Hepatocyte (in vitro differentiated cells): Measurements from ENCODE around the gene MYOZ2. TPM values are rescaled to one million over a fixed set of nuclear protein-coding genes. Genes with fewer than 3 reads are reported as not detected.

Experiments
- DNase-seq: peaks from one replicate; pipeline ENCODE4 v3.0.0-alpha.2; 2016; ENCODE audit warnings: low spot score
- H2AFZ ChIP-seq: fragments of 200-600 bp; sonication (generic); 2 replicates; pipeline ENCODE4 v1.6.0; 2016; ENCODE audit warnings: antibody characterized with exemption, mild to moderate bottlenecking
- H3K27ac ChIP-seq: fragments of 200-600 bp; sonication (generic); 2 replicates; pipeline ENCODE4 v1.5.1; 2016; ENCODE audit warnings: mild to moderate bottlenecking
- H3K27me3 ChIP-seq: fragments of 200-600 bp; sonication (generic); 2 replicates; pipeline ENCODE4 v1.6.1; 2016
- H3K36me3 ChIP-seq: fragments of 200-600 bp; sonication (generic); replicated peaks from 2 replicates; pipeline ENCODE4 v1.5.1; 2016; ENCODE audit warnings: low read depth; ENCODE audit not compliant: insufficient read depth
- H3K4me1 ChIP-seq: fragments of 200-600 bp; sonication (generic); 2 replicates; pipeline ENCODE4 v1.5.1; 2016; ENCODE audit warnings: mild to moderate bottlenecking, moderate library complexity; ENCODE audit not compliant: insufficient read depth
- H3K4me2 ChIP-seq: fragments of 200-600 bp; sonication (generic); 2 replicates; pipeline ENCODE4 v1.6.0; 2016
- H3K4me3 ChIP-seq: fragments of 200-600 bp; sonication (generic); 2 replicates; pipeline ENCODE4 v1.5.1; 2016; ENCODE audit warnings: mild to moderate bottlenecking
- H3K79me2 ChIP-seq: fragments of 200-600 bp; sonication (generic); 2 replicates; pipeline ENCODE4 v1.6.0; 2017; ENCODE audit warnings: mild to moderate bottlenecking
- H3K9me2 ChIP-seq: fragments of 200-600 bp; sonication (generic); replicated peaks from 2 replicates; pipeline ENCODE4 v1.6.0; 2017; ENCODE audit warnings: mild to moderate bottlenecking; ENCODE audit not compliant: insufficient read depth
- H3K9me3 ChIP-seq: fragments of 200-600 bp; sonication (generic); 2 replicates; pipeline ENCODE4 v1.5.1; 2016; ENCODE audit warnings: low read depth, mild to moderate bottlenecking
- H4K20me1 ChIP-seq: fragments of 200-600 bp; sonication (generic); 2 replicates; pipeline ENCODE4 v1.6.0; 2016; ENCODE audit warnings: mild to moderate bottlenecking; ENCODE audit not compliant: insufficient read depth, poor library complexity, severe bottlenecking
- EZH2 ChIP-seq: fragments of 200-600 bp; sonication (generic); IDR thresholded peaks from 2 replicates; pipeline ENCODE4 v1.6.1; 2016; ENCODE audit warnings: antibody characterized with exemption, mild to moderate bottlenecking, borderline replicate concordance
- EZH2phosphoT487 ChIP-seq: fragments of 200-600 bp; sonication (generic); IDR thresholded peaks from one replicate; pipeline ENCODE4 v1.6.1; 2018; ENCODE audit warnings: antibody characterized with exemption, mild to moderate bottlenecking, low read depth, moderate library complexity; ENCODE audit not compliant: unreplicated experiment, severe bottlenecking
- WGBS: methylation state at CpG from one replicate; pipeline ENCODE4 v1.1.6; 2016; ENCODE audit warnings: low lambda C conversion rate; ENCODE audit errors: missing lambda C conversion rate; 5-methylcytosine and 5-hydroxymethylcytosine counted together
- polyA plus RNA-seq: library from polyadenylated mRNA; unstranded; fragments of >200 nt; fragmentation: Nextera tagmentation; extraction: Ambion mirVana; gene quantifications from 2 replicates; pipeline ENCODE4 v1.2.1, GENCODE V29; 2016
- total RNA-seq: library from RNA; depleted of rRNA; stranded (reverse); fragments of >200 nt; gene quantifications from 2 replicates; pipeline ENCODE4 v1.2.3, GENCODE V29; 2014
- TF ChIP-seq, protein P1 (sequence below): fragments of 200-600 bp; sonication (generic); IDR thresholded peaks from 2 replicates; pipeline ENCODE4 v1.5.1; 2016; ENCODE audit warnings: antibody characterized with exemption, mild to moderate bottlenecking; ENCODE audit not compliant: poor library complexity

MYOZ2 gene
- total and polyA plus RNA-seq, 2 experiments from 2014 or later: 0.10 TPM; not detected in 1

DNA sequence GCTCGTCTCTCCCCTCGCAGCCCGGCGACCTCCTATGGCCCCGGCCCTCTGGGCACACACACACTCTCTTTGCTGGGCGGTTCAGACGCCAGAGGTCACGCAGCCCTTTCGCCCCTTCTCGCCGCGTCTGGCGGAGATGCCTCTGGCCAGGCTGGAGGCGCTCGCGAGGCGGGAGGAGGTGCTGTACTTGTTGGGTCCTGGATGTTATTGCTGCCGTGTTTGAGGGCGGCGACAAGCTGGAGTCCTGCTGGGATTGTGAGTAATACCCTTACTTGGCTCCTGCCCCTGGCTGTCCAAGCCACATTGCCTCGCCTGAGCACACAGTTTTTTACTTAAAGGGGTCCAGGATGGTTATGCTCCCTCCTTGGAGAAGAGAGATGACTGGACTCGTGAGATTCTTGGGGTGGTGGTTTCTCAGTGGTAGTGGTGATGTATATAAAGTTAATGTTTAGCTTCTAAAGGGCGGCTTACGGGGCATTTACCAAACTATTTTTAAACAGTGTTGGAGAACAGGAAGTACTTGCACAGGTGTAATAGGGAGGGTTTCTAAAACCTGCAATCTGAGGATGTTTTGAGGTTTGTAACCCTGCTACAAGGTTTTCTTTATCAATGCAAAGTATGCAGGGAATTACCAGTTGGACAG lies 77.5 kb downstream of the MYOZ2 start:
- TF ChIP-seq, protein P1, sequence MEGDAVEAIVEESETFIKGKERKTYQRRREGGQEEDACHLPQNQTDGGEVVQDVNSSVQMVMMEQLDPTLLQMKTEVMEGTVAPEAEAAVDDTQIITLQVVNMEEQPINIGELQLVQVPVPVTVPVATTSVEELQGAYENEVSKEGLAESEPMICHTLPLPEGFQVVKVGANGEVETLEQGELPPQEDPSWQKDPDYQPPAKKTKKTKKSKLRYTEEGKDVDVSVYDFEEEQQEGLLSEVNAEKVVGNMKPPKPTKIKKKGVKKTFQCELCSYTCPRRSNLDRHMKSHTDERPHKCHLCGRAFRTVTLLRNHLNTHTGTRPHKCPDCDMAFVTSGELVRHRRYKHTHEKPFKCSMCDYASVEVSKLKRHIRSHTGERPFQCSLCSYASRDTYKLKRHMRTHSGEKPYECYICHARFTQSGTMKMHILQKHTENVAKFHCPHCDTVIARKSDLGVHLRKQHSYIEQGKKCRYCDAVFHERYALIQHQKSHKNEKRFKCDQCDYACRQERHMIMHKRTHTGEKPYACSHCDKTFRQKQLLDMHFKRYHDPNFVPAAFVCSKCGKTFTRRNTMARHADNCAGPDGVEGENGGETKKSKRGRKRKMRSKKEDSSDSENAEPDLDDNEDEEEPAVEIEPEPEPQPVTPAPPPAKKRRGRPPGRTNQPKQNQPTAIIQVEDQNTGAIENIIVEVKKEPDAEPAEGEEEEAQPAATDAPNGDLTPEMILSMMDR: peak; percentile 28
- TF ChIP-seq EZH2phosphoT487 (no peak), EZH2 (no peak)
- 2% methylated on average over 24 of the region's 24 CpGs for whole genome bisulfite sequencing
- Histone ChIP-seq H4K20me1 (no peaks in the 10 kb centered on the region), H3K27ac (peak overlapping the region; percentile 93), H3K4me2 (peak overlapping the region; percentile 76), H2AFZ (peak overlapping the region; percentile 38), H3K9me2 (no peaks in the 10 kb centered on the region), H3K36me3 (no peaks in the 10 kb centered on the region), H3K79me2 (peaks cover 51% of the 10 kb centered on the region), H3K9me3 (no peaks in the 10 kb centered on the region), H3K4me3 (peak overlapping the region; percentile 76), H3K4me1 (peaks cover 4% of the 10 kb centered on the region), H3K27me3 (no peaks in the 10 kb centered on the region)
- peak; percentile 90 for DNase-seq

DNA sequence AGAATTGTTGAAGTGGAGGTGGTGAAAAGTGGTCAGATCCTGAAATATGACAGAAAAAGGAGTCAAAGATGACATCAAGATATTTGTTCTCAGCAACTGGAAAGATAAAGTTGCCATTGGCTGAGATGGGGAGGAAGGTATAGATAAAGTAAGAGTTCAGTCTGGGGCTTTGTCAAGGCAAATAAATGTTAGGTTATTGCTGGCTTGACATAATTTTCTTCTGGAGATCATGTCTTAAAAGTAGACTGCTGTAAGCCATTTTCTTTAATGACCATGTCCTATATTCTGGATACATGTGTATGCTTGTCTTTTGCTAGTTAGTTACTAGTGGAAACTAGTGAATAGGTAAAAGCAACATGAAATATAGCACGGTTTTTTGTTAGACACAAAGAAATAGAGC lies 82.5 kb downstream of the MYOZ2 start:
- Histone ChIP-seq H3K4me2 (no peak overlapping the region), H3K27me3 (no peaks in the 10 kb centered on the region), H2AFZ (no peak overlapping the region), H3K9me3 (no peaks in the 10 kb centered on the region), H3K27ac (no peak overlapping the region), H3K79me2 (peaks cover 81% of the 10 kb centered on the region), H4K20me1 (no peaks in the 10 kb centered on the region), H3K4me1 (no peaks in the 10 kb centered on the region), H3K4me3 (no peak overlapping the region), H3K36me3 (no peaks in the 10 kb centered on the region), H3K9me2 (no peaks in the 10 kb centered on the region)
- TF ChIP-seq, protein P1: no peak
- no peak for TF ChIP-seq EZH2
- TF ChIP-seq EZH2phosphoT487: no peak
- WGBS: 100% methylated on average over 1 of the region's 1 CpG
- DNase-seq: no peak

DNA sequence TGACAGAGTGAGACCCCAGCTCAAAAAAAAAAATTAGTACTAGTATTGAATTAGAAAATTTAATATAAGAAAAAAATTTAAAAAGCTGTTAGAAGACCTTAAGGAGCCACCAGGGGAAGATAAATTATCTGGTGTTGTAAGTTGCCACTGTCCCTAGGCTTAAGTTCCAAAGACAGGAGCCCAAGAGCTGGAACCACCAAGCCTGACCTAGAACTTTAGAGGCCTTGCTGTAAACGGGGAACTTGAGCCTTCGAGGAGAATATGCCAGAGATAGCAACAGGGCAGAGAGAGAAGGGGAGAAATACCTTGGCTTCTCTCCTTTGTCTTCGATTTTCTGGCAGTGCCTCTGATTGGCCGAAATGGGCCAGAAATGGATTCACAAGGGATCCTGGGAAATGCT lies 85.8 kb downstream of the MYOZ2 start:
- Histone ChIP-seq H3K36me3 (no peaks in the 10 kb centered on the region), H3K9me2 (no peaks in the 10 kb centered on the region), H3K79me2 (peaks cover 60% of the 10 kb centered on the region), H4K20me1 (no peaks in the 10 kb centered on the region), H2AFZ (no peak overlapping the region), H3K4me3 (no peak overlapping the region), H3K4me2 (no peak overlapping the region), H3K27ac (no peak overlapping the region), H3K27me3 (no peaks in the 10 kb centered on the region), H3K4me1 (no peaks in the 10 kb centered on the region), H3K9me3 (peaks cover 8% of the 10 kb centered on the region)
- TF ChIP-seq EZH2 (no peak), EZH2phosphoT487 (no peak)
- TF ChIP-seq, protein P1: no peak
- 97% methylated on average over 4 of the region's 4 CpGs for WGBS
- no peak for DNase-seq

DNA sequence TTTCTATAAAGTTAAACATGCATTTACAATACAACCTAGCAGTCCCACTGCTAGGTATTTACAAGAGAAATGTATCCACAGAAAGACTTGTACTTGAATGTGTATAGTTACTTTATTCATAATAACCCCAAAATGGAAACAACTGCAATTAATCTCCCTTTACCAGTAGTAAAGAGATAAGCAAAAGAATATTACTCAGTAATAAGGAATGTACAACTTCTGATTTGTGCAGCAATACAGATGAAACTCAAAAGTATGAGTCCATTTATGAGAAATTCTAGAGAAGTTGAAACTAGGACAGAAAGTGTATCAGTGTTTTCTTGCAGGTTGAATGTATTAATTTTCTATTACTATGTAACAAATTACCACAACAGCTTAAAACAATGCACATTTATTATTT lies 92.1 kb downstream of the MYOZ2 start:
- TF ChIP-seq, protein P1: no peak

More for the DNA sequence above, 92.1 kb downstream of the MYOZ2 start:
- Histone ChIP-seq H4K20me1 (no peaks in the 10 kb centered on the region), H3K27me3 (no peaks in the 10 kb centered on the region), H3K36me3 (no peaks in the 10 kb centered on the region), H2AFZ (no peak overlapping the region), H3K27ac (no peak overlapping the region), H3K9me2 (no peaks in the 10 kb centered on the region), H3K4me1 (no peaks in the 10 kb centered on the region), H3K9me3 (peaks cover 8% of the 10 kb centered on the region), H3K4me2 (no peak overlapping the region), H3K79me2 (peaks cover 36% of the 10 kb centered on the region), H3K4me3 (no peak overlapping the region)
- DNase-seq: no peak
